NCI-H1105 (cell line): ENCODE measurements around the gene GLB1L2.

ENCODE experiments used
- DNase-seq: peaks from one replicate; lab custom pipeline; 2025; lab: John Stamatoyannopoulos, UW

Gene GLB1L2

GRCh38 chr11:134367781-134368180, 36.0 kb downstream of the GLB1L2 start:
- DNase-seq, result no peak

DNA sequence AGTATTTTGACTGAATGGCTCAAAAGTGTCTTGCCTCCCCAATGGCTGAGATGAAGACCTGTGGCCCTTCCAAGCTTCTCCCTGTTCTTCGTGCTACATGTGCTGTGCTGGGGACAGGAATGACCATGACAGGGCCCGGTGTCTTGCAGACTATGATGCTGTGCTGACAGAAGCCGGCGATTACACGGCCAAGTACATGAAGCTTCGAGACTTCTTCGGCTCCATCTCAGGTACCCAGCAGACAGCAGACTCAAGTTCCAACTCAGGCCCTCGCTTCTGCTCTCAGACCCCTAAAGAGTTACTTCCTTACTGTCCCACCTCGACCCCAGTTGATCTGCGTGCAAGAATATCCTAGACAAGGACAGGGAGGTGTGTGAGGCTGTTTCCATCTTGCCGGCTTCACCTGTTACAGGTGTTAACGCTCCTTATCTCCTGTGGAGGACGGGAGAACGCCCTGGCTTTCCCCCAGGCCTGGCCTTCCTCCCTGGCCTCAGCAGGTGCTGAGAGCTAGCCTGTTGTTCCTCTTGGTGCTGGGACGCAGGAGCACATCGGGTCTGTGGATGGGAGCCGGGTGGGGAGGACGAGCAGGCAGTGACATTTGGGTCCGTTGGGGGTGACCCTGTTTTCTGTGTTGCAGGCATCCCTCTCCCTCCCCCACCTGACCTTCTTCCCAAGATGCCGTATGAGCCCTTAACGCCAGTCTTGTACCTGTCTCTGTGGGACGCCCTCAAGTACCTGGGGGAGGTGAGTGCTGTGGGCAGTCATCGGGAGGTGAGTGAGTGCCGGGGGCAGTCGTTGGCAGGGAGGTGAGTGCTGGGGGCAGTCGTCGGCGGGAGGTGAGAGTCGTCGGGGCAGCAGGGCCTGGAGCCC, 38.1 kb downstream of the GLB1L2 start:
- DNase-seq, result no peak

GRCh38 chr11:134370526-134371435, 39.0 kb downstream of the GLB1L2 start:
- no peak for DNase-seq

GRCh38 chr11:134371436-134372185, 39.8 kb downstream of the GLB1L2 start:
- no peak for DNase-seq

DNA sequence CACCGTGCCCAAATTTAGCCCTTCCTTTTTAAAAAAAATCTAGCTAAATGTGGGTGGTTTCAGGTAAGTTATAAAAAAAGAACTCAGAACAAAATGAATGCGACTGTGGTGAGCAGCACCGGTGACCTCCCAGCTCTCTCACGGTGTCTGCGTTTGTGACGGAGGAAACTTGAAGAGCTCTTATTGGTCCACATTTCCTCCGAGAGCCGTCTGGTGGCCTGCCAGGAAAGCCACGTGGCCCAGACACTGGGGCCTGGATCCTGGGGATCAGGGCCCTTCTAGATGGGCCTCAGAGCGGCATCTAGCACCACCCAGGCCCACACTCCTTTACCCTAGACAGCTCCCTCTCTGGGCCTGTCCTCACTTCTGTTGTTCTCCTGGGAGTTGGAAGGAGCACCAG, 40.7 kb downstream of the GLB1L2 start:
- no peak for DNase-seq

DNA sequence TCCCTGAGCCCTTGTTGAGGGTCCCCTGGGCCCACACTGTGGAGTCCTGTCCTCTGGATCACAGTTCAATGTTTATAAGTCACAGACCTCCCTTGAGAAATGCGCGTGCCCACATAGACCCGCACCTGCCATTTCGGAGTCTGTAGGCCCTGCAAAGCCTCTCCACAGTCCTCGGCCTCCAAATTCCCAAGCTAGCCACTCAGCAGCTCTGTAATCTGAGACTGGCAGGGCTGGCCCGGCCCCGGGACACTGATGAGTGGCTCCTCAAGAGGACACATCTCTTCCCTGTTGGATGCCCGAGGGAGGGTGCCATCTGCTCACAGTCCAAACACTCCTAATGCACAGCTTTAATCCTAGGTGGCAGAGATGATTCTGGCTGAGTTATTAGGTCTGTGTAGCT, 41.2 kb downstream of the GLB1L2 start:
- no peak for DNase-seq

GRCh38 chr11:134373591-134374052, 41.8 kb downstream of the GLB1L2 start:
- DNase-seq, result no peak

GRCh38 chr11:134374171-134374570, 42.4 kb downstream of the GLB1L2 start:
- DNase-seq, result no peak

DNA sequence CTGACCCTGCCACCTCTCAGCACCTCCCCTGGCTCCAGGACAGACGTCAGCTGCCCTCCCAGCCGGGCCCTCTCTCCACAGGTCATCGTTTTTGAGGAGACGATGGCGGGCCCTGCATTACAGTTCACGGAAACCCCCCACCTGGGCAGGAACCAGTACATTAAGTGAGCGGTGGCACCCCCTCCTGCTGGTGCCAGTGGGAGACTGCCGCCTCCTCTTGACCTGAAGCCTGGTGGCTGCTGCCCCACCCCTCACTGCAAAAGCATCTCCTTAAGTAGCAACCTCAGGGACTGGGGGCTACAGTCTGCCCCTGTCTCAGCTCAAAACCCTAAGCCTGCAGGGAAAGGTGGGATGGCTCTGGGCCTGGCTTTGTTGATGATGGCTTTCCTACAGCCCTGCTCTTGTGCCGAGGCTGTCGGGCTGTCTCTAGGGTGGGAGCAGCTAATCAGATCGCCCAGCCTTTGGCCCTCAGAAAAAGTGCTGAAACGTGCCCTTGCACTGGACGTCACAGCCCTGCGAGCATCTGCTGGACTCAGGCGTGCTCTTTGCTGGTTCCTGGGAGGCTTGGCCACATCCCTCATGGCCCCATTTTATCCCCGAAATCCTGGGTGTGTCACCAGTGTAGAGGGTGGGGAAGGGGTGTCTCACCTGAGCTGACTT, 43.2 kb downstream of the GLB1L2 start:
- no peak for DNase-seq

GRCh38 chr11:134376150-134376921, 44.5 kb downstream of the GLB1L2 start:
- no peak for DNase-seq

DNA sequence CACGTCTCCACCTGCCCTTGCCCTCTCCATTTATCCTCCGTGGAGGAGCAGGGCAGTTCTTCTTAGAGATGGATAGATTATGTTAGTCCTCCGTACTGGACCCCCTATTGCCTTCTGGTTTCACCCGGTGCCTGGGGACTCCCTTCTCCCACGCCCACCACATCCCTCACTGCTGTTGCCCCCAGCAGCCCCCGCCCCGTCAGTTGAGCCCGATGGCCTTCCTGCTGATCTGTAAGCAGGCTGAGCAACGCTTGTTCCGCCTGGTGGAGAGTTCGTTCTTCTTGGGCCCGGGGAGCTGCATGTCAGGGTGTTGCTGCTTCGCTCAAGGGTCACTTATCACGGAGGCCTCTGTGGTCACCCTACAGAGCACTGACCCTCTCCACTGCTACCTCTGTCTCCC, 46.1 kb downstream of the GLB1L2 start:
- no peak for DNase-seq

DNA sequence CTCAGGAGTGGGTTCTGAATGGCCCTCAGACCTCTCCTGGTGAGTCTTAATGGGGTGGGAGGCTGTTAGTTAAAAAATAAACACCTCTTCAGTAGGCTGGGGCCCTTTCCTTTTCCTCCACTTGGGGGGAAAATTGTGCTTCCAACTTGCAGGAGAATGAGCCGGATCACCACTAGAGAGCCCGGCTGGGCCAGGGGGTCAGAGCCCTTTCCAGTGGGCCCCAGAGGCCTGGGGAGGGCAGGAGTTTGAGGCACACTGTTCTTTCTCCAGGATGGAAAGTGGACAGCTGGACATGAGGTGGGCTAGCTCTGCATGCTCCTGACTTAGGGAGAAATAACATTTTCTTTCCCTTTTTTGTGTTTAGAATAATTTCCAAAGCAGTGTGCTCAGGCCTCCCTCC, 47.5 kb downstream of the GLB1L2 start:
- no peak for DNase-seq

GRCh38 chr11:134380229-134380628, 48.4 kb downstream of the GLB1L2 start:
- DNase-seq, result no peak

DNA sequence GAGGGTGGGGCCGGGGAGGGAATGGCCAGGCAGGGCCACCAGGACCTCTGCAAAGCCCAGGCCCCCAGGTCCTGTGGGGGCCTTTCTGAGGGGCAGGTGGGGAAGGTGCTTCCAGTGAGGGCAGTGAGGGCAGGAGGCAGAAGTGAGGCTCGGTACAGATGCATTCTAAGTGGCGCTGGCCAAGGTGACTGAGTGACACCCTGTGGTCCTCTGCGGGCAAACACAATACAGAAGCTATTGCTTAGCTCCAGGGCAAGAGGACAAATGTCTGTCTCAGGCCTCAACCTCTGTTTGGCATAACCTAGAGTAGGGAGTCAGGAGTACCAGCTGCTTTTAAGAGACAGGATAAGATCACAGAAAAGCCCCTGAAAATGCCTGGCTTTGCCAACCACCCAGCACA, 49.0 kb downstream of the GLB1L2 start:
- DNase-seq, result no peak

- DNase-seq, result no peak
Observed at GRCh38 chr11:134382257-134382656, 50.5 kb downstream of the GLB1L2 start.

DNA sequence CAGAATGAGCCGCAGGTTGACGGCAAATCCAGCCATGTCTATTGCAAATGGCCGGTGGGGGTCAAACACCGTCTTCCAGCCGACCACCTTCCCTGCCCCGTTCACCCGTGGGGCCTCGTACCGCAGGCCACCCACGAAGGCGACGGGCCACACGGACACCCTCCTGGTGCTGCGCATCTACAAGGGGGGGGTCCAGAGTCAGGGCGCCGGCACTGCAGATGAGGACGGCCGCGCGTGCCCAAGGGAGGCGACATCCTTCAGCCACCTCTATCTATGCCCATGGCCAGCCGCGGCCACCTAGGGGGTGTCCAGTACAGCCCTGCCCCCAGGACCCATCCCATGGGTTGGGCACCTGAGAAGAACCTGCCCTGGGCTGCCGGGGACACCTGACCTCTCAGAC, 51.0 kb downstream of the GLB1L2 start:
- DNase-seq, result no peak

GRCh38 chr11:134383576-134384221, 51.9 kb downstream of the GLB1L2 start:
- DNase-seq, result no peak

DNA sequence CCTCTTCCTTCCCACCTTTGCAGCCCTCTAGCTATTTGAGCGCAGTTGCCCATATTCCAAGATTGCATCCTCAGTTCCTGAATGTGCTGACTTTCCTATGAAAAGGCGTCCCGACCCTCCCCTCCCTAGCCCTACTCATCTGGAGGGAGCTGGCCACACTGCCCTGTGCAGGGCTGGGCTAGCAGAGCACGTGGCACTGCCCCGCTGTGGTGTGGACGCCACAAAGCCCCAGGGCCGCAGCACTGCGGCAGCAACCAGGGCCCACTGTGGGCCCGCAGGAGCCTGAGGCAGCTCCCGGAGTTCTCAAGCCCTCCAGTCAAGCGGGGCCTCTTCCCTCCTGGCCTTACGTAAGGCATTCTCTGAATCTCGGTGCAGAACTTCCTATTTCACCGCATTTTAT, 52.6 kb downstream of the GLB1L2 start:
- DNase-seq, result no peak

DNA sequence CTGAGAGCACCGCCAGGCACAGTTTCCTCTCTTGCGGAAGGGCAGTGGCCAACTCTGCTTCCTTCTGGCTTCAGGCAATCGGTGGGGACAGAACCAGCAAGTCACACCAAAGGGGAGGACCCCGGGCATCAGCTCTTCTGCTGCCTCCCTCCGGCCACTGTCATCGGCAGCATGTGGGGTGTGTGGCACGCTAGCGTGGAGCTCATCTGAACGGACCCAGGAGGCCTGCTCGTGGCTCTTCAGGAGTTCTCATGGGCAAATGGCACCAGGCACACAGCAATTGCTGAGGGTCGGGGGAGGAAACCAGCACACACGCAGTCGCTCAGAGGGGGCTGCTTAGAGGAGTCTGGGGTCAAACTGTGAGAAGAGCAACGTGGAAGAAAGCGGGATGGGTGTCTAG, 53.4 kb downstream of the GLB1L2 start:
- no peak for DNase-seq
